Stimulated activated CD4-positive, alpha-beta T cell treated with anti-CD3 and anti-CD28 coated beads, Interleukin-1b, Interleukin-23, amount 100 ng/mL, for 24 hours (primary cell): Measurements from ENCODE around the gene MEGF9.

Source experiments
- DNase-seq, 4 experiments: peaks; one replicate each; pipeline ENCODE4 v3.0.0-alpha.2; 2020; ENCODE audit warnings: low read depth in 4 of 4, low spot score in 1 of 4

The MEGF9 gene

DNA sequence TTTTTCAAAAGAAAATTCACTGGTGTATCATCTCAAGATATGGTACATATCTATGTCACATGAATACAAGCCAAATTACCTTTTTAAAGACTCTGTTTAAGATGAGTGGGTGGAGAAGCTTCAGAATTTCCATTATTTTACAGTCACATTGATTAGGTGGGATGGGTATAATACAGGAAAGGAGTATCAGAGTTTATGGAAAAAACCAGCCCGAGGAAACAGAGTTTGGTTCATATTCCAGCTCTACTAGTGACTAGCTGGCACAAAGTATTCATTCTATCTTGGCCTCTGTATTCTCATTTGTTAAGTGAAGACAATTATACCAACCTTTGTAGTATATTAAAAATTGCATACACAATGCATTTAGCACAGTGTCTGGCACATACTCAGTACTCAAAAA, 87.8 kb downstream of the MEGF9 start:
- DNase-seq, result no peak

DNA sequence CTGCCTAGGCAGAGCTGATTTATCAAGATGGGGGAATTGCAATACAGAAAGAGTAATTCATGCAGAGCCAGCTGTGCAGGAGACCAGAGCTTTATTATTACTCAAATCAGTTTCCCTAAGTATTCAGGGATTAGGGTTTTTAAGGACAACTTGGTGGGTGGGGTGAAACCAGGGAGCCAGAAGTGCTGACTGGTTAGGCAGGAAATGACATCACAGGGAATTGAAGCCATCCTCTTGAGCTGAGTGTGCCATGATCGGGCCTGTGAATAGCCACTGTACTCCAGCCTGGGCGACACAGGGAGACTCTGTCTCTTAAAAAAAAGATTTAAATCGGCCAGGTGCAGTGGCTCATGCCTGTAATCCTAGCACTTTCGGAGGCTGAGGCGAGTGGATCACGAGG, 89.0 kb downstream of the MEGF9 start:
- no peak for DNase-seq

DNA sequence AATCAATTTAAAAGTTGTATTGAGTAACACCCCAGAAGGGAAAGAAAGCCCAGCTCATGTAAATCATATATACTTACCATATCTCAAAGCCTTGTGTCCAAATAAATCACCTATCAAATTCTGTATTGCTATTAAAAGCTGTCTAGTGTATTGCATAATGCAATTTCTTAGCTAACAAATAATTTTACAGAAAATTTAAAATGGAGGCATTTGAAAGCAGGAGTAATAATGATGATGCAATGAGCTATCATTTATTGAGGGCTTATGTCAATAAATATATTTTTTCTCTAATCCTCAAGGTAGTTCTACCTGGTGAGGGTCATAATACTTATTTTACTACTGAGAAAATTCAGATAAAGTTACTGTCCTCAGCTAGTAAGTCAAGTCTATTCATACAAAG, 91.5 kb downstream of the MEGF9 start:
- no peak for DNase-seq

DNA sequence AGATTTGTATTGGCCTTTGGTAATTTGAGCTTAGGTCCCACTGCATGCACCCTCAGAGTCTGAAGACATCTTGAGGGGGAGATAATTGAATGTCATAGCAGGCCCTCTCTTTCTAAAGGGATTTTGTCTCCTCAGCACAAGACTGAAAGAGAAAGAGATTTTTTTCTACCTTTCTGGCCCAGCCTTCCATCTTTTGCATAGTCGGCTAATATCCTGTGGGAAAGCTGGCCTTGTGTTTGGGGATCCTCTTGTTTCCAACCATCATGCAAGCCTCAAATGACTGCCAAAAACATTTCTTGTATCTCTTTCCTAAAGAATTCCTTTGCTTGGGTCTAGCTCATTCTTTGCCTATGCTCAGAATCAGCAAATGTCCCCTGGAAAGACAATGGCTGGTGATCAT, 92.3 kb downstream of the MEGF9 start:
- no peak for DNase-seq

DNA sequence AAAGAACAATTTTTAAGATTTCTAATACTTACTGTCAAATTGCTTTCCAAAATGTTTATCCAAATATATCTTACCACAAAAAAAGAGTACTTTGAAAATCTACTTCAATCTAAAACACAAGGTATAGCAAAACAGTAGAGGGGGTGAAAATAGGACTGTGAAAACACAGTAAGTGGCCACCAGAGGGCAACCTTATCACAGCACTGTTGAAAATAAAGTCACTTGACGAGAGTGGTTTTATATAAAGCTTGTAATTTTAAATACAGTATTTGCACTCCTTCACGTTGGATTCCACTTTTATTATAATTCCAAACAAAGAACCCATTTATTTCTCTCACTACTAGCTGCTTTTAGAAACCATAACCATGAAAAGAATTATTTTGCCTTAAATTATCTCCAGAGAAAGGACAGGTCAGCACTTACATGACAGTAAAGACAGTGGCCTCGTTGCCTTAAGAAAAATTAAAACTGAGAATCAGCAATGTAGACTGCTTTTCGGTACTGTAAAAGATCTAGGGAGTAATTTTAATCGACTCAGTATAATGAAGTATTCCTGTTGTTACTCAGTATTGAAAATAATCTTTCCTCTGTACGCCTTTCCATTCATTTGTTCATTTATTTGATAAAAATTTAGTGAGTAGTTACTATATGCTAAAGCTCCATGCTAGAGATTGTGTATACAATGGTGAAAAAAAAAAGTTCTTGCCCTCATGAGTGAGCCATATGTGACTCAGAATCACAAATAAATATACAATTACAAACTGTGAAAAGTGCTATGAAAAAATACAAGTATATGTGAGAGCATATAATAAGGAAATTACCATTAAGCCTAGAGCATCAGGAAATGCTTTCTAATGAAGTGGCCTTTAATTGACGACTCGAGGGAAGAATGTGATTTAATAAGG, 94.3 kb downstream of the MEGF9 start:
- peak; percentile 20 to 30 (median 24) for DNase-seq

DNA sequence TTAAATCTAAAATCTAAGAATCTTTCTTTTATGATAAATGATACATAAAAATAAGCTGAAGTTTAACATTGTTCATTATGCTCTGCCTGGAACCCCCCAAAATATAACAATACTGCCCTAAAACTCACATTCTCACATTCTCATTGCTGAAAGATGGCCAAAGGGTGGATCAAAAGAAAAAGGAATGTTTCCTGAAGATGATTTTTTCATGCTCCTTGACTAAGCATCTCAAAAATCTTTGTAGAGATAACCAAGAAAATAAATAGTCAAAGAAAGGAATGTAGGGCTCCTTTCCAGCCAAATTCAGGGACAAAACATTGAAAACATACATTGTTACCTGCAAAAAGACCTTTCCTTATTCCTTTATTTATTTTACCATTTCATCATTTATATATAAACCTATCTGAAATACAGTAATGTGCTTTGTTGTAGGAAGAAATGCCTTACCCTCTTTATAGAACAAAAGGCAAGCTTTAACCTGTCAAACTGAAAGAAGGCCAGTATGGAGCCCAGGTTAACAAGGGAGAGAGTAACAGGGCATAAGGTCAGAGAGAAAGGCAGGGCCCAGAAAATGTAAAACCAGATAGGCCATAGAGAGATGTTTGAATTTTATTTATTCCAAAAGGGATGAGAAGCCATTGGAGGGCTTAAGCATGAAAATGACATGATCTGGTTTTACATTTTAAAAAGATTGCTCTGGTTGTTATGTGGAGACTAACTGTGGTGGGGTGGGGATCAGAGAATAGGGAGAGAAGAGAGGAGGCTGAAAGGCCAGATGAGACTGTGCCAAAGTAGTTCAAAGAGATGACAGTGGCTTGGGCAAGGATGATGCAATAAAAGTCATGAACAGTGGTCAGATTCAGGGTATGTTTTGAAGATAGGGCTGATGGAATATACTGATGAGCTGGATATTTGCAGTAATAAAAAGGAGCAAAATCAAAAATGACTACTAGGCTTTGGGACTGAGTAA, 97.0 kb downstream of the MEGF9 start:
- DNase-seq, result no peak

DNA sequence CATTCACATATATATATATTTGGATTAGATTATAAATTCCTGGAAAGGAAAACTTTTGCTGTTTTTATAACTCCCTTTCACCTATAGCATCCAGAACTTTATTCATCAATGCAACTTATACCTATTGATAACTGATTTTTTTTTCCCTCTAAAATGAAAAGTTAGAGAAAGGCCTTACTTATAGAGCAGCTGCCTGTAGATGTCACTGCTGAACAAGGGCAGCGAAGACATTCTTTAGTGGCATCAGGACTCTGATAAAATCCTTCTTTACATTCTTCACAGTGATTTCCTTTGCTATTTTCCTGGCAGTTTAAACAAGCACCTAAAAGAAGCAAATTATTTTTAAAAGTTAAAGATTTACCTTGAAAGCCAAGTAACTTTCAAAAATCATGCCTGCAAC, 102.1 kb downstream of the MEGF9 start:
- DNase-seq, result no peak

DNA sequence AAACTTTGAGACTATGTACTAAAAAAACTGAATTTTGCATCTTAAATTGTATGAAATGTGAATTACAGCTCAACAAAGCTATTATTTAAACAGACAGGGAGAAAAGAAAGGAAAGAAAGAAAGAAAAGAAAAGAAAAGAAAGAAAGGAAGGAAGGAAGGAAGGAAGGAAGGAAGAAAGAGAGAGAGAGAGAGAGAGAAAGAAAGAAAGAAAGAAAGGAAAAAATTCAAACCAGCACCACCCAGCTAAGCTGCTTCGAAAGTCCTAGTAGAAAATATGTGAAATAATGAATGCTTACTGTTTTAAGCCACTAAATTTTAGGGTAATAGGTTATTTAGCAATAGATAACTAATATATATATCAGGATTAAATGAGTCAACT, 102.6 kb downstream of the MEGF9 start:
- no peak for DNase-seq

DNA sequence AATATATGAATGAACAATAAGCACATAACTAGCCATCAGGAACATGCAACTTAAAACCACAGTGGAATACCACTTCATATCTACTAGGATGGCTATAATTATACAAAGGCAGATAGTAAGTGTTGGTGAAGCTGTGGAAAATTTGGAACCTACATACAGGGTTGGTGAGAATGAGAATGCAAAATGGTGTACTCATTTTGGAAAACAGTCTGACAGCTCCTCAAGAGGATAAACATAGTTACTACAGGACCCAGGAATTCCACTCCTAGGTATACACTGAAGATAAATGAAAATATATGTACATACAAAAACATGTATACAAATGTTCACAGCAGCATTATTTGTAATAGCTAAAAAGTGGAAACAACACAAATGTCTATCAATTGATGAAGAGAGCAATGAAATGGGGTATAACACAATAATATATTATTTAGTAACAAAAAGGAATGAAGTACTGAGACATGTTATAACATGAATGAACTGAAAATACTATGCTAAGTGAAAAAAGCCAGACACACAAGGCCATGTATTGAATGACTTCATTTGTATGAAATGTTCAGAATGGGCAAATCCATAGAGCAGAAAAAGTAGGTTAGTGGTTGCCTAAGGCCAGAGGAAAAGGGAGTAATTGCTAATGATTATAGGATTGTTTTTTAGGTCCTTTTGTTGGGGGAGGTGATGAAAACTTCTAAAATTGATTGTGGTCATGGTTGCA, 103.1 kb downstream of the MEGF9 start:
- DNase-seq, result no peak

DNA sequence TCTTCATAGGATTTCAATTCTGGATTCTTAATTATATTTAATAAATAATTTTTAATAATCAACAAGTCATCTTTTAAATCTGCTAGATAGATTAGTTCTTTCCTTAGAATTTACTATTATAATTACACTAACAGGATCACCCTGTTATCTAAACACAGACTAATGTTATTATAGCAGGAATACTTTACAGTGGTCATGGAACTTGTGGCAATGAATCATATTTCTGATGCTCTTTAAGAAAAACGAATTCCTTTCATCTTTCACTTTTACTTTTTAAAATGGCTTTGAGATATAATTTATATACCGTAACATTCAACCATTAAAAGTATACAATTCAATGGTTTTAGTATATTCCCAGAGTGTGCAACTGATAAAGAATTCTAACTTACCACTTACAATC, 104.6 kb downstream of the MEGF9 start:
- no peak for DNase-seq

DNA sequence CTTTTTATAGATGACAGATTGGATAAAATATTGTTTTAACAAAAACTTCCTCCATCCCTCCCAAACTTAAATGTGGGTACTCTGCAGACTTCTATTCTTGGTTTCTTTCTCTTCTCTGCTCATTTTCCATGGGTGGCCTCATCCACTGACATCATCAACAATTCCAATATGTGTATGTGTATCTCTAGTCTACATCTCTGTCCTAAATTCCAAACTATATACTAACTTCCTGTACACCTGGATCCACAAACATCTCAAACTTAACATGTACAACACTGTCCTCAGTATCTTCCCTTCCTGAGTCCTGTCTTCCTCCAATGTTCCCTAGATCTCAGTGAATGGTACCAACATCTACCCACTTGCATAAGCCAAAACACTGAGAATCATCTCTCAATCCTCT, 105.8 kb downstream of the MEGF9 start:
- DNase-seq, result no peak

DNA sequence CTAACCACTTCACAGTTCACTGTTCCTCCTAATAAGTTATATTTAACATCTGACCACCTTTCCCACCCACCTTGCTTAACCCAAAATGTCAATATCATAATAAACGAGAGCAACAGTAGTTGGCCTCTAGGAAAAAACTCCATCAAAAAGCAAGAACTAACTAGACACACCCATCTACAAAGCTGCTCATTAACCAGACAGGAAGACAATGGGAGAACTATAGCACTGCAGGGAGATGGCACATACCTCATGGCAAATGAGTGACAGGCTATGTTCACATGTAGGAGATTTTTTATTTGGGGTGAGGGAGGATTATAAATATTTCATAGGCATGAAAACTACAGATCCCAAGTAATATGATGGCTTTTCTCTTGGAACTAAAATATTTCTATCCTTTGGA, 110.7 kb downstream of the MEGF9 start:
- DNase-seq, result no peak

DNA sequence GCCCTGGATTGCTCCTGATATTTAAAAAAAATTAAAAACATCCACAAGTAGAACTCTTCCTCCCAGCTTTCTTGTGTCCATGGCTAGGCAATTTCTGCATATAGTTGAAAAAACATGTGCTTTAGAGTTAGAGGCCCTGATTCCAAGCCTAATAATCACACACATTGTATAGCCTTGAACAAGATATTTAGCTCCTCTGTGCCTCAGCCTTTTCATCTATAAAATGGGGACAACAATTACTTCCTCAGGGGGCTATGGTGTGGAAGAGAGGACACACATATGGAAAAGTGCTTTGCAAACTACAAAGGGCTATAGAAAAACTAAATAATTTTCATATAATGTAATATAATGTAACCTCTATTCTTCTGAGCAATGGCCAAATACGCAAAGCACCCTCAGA, 111.3 kb downstream of the MEGF9 start:
- DNase-seq, result no peak

DNA sequence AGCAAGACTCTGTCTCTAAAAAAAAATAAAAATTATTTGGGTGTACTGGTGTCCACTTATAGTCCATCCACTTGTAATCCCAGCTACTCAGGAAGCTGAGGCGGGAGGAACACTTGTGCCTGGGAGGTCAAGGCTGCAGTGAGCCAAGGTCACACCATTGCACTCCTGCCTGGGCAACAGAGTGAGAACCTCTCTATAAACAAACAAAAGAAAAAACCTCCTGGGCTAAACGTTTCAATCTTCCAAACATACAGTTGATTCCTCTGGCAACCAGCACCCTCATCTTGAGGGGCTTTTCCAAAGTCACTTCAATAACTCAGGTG, 120.4 kb downstream of the MEGF9 start:
- no peak for DNase-seq

DNA sequence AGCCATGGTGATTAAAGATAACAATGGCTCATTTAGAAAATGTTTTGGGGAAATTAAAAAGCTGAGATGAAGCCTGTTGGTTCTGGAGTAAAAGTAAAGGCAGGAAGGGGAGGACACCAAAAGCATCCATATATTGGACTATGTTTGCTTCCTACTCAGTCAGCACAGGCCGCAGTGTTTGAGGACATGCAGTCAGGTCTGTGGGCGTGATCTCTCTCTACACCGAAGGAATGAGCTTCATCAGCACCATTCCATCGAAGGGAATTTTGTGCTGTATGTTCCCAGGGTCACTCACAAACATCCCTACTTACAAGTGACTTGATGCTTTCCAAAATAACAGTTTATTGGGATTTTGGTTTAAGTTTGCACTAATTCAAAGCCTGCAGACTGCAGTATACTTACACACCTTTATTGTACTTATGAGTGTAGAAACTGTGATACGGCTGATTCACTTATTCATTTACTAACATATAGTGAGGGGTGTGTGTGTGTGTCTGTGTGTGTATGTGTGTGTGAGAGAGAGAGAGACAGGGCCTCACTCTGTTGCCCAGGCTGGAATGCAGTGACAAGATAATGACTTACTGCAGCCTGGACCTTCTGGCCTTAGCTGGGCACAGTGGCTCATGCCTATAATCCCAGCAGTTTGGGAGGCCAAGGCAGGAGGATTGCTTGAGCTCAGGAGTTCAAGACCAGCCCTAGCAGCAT, 120.9 kb downstream of the MEGF9 start:
- no peak for DNase-seq

DNA sequence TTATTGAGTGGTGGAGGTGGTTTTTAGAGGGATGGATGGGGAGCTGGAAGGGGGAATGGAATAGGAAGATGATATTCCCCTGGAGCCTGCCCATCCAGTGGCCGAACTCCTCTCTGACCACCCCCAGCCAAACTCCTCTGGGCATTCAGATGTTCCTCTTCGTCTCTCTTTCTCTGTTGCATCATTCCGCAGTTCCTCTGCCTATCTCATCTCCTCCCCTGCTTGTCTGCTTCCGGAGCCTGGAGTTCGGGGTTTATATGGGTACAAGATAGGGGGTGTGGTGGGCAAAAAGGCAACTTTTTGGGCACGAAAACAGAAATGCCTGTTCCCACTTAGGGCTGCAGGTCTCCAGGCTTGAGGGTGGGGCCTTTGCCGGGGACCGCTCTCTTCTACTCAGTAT, 122.1 kb downstream of the MEGF9 start:
- no peak for DNase-seq

DNA sequence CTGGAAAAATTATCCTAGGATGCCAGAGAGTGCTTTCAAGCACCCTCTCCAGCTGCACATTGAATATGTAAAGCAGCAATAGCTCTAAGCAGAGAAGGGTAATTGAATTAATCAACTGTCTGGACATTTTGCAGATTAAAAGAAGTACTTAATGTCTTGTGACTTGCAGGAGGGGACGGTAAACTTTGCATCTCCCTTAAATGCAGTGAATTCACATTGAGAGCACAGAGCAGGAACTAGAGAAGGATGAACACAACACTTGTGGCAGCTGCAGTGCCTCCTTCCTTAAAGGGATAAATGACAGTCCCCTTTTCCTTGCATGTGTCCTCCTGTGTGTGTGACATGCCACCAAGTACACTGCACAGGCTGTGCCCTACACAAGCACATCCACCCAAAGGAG, 126.9 kb downstream of the MEGF9 start:
- no peak for DNase-seq

DNA sequence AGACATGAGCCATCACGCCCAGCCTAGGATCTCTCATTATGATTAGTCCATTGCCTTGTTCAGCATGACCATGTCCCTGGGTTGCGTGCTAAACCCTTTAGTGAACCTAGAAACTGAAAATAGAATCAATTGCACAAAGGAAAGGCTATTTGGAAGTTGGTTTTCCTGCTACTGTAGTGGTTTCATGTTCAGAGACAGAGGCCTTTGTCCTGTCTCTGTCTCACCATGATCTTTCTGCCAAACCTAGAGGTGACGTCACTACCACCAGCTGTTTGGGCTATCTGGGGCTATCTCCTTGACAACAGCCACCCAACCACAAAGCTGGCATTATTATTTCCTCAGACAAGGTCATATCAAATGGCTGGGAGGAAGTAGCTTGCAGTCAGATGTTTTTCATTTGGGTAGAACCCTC, 130.3 kb downstream of the MEGF9 start:
- no peak for DNase-seq

DNA sequence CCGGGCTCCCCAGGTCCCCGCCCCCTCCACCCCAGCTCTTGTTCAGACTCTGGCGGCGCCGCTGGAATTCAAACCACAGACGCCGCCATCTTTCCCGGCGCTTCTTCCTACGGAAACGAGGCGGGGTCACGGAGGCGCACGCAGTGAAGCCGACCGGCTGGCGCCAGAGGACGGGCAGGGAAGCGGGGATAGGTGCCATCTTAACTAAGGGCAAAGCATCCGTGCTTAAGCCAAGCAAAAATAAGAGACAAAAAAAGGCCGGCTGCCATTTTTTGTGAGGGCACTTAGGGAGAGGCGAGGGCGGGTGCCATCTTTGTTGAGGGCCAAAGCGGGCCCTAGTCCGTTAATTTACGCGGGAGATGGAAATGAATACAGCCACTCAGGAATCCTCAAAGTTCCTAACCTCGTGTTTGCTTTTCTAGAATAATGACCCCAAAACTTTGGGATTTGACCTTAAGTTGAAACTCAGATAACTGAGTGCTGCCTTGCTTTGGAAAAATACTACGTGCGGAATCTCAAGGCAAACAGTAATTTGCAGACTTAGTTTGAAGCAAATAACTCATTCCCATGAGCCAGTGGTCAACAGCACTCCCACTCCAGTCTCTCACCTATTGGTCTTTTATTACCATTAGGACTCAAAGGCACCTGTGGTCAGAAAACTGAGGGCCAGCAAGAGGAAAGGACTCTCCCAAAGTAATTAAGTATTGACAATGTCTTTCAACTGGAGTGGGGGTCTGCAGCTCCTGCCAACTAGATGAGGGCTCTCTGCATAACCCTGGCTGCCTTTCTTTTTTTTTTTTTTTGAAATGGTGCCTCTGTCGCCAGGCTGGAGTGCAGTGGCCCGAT, 134.0 kb downstream of the MEGF9 start, which contains the start of gene CDK5RAP2:
TSS of gene CDK5RAP2 (minus strand) at position 117 of the 846 bp plus-strand sequence. CDS start 189 bp downstream, outside the sequence.
- DNase-seq, result peak; percentile 76 to 88 (median 81)
